Measurements from ENCODE around the gene CHFR.

The CHFR gene

DNA sequence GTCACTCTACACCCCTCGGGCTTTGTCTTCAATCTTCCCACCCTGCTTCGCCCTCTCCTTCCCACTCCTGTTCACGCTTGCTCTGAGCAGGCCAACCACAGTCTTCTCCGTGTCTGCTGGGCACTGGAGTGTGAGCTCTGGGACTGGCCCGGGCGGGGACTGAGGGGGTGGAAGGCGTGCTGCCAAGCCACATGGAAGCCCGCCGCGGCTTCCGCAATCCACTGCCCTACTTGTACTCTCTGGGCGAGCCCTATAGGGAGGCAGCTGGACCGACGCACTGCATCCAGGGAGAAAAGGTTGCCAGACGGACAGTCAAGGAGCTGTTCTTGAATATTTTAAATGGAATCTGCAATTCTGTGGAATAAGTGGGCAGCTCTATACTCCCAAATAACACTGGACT is 83.5 kb downstream of the CHFR start:
- Histone ChIP-seq H3K4me3 (ENCODE audit: insufficient read depth in 1 of 2, low read depth in 1 of 2, low read length in 2 of 2) (no peak overlapping the region), H3K27ac (ENCODE audit: low read length, poor library complexity, severe bottlenecking) (no peak overlapping the region), H3K4me2 (ENCODE audit: low read length, poor library complexity, severe bottlenecking) (no peak overlapping the region), H2AFZ (ENCODE audit: low read depth, low read length) (no peak overlapping the region), H3K4ac (ENCODE audit: low read depth in 1 of 2, low read length in 2 of 2) (no peak overlapping the region), H3K9me3 (ENCODE audit: control insufficient read depth, low read length) (no peaks in the 10 kb centered on the region), H3K18ac (ENCODE audit: low read depth in 1 of 2, low read length in 2 of 2) (no peak overlapping the region), H4K8ac (ENCODE audit: low read length) (no peak overlapping the region), H2BK15ac (ENCODE audit: low read depth, poor library complexity, severe bottlenecking) (no peak overlapping the region), H3K27me3 (ENCODE audit: control insufficient read depth in 1 of 2, insufficient read depth in 1 of 2, low read length in 2 of 2) (no peaks in the 10 kb centered on the region), H3K79me1 (replicated peaks; ENCODE audit: low read length, poor library complexity, severe bottlenecking) (peaks cover 28% of the 10 kb centered on the region), H3K23ac (ENCODE audit: low read length in 2 of 2) (no peak overlapping the region), H3K14ac (ENCODE audit: low read length in 2 of 2) (no peak overlapping the region), H2BK12ac (ENCODE audit: low read length in 2 of 2) (no peak overlapping the region), H3K36me3 (ENCODE audit: control insufficient read depth in 1 of 2, insufficient read depth in 2 of 2, low read depth in 1 of 2, low read length in 2 of 2) (peaks cover 89 to 91% of the 10 kb centered on the region in 2 experiments), H2BK120ac (ENCODE audit: low read depth, low read length) (no peak overlapping the region), H2AK5ac (ENCODE audit: low read length, severe bottlenecking) (no peak overlapping the region), H2BK5ac (ENCODE audit: low read depth, low read length, poor library complexity, severe bottlenecking) (no peak overlapping the region), H3K9ac (ENCODE audit: low read length) (peak overlapping the region; percentile 38), H4K91ac (ENCODE audit: low read length) (no peak overlapping the region), H3K4me1 (ENCODE audit: control insufficient read depth, insufficient read depth, low read depth, low read length) (peaks cover 4% of the 10 kb centered on the region)
- DNase-seq, result no peak
- WGBS, result over 99% methylated on average over 15 of the region's 15 CpGs

DNA sequence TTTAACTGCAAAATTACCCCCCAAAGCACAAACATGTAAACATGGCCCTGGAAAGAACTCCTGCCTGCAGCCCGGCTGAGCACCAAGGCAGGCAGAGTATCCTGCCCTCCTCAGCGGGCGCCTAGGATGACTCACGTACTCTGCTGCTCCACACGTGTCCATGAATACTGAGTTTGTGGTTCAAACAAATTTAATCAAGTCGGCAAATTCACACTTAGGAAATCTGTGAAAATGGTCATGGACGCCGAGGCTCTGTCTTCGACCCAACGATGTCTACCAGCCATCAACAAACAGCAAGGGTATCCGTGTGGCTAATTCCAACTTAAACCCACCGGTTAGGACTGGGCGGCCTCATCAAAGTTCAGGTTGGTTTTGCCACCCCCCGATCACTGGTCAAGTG is 84.3 kb downstream of the CHFR start:
- Histone ChIP-seq H4K91ac (ENCODE audit: low read length) (no peak overlapping the region), H2AFZ (ENCODE audit: low read depth, low read length) (no peak overlapping the region), H3K27me3 (ENCODE audit: control insufficient read depth in 1 of 2, insufficient read depth in 1 of 2, low read length in 2 of 2) (no peaks in the 10 kb centered on the region), H3K27ac (ENCODE audit: low read length, poor library complexity, severe bottlenecking) (no peak overlapping the region), H3K14ac (ENCODE audit: low read length in 2 of 2) (no peak overlapping the region), H3K4me1 (ENCODE audit: control insufficient read depth, insufficient read depth, low read depth, low read length) (peaks cover 4% of the 10 kb centered on the region), H3K79me1 (replicated peaks; ENCODE audit: low read length, poor library complexity, severe bottlenecking) (peaks cover 31% of the 10 kb centered on the region), H3K4me3 (ENCODE audit: insufficient read depth in 1 of 2, low read depth in 1 of 2, low read length in 2 of 2) (no peak overlapping the region), H2BK120ac (ENCODE audit: low read depth, low read length) (no peak overlapping the region), H4K8ac (ENCODE audit: low read length) (no peak overlapping the region), H3K23ac (ENCODE audit: low read length in 2 of 2) (no peak overlapping the region), H3K9ac (ENCODE audit: low read length) (no peak overlapping the region), H2BK15ac (ENCODE audit: low read depth, poor library complexity, severe bottlenecking) (no peak overlapping the region), H3K4me2 (ENCODE audit: low read length, poor library complexity, severe bottlenecking) (no peak overlapping the region), H3K36me3 (ENCODE audit: control insufficient read depth in 1 of 2, insufficient read depth in 2 of 2, low read depth in 1 of 2, low read length in 2 of 2) (peaks cover 89% of the 10 kb centered on the region in 2 experiments), H3K18ac (ENCODE audit: low read depth in 1 of 2, low read length in 2 of 2) (no peak overlapping the region), H2AK5ac (ENCODE audit: low read length, severe bottlenecking) (no peak overlapping the region), H3K4ac (ENCODE audit: low read depth in 1 of 2, low read length in 2 of 2) (no peak overlapping the region), H3K9me3 (ENCODE audit: control insufficient read depth, low read length) (no peaks in the 10 kb centered on the region), H2BK5ac (ENCODE audit: low read depth, low read length, poor library complexity, severe bottlenecking) (no peak overlapping the region), H2BK12ac (ENCODE audit: low read length in 2 of 2) (no peak overlapping the region)
- DNase-seq, result no peak
- WGBS, result 96% methylated on average over 14 of the region's 14 CpGs

DNA sequence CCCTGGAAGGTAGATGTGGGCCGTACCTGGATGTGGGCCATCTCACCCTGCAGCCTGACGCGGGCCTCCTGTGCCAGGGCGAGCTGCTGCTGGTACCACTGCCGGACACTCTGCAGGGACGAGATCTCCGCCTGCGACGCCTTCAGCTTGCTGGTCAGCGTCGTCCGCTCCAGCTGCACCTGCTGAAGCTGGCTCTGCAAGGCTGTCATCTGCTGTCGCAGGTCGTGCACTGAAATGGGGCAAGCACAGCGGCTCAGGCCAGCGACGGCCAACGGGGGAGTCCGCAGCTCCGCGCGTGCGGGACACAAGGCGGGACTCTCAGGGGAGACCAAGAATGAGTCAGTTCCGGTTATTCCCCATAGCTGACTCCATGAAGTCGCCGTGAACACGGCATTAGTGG is 85.7 kb downstream of the CHFR start:
- H3K36me3 ChIP-seq (ENCODE audit: control insufficient read depth in 1 of 2, insufficient read depth in 2 of 2, low read depth in 1 of 2, low read length in 2 of 2), result peaks cover 89 to 91% of the 10 kb centered on the region in 2 experiments
- H3K4me3 ChIP-seq (ENCODE audit: insufficient read depth in 1 of 2, low read depth in 1 of 2, low read length in 2 of 2), result no peak overlapping the region
- H3K4me1 ChIP-seq (ENCODE audit: control insufficient read depth, insufficient read depth, low read depth, low read length), result peaks cover 4% of the 10 kb centered on the region
- 97% methylated on average over 28 of the region's 28 CpGs for WGBS
- no peak for DNase-seq
- no peaks in the 10 kb centered on the region for H3K27me3 ChIP-seq (ENCODE audit: control insufficient read depth in 1 of 2, insufficient read depth in 1 of 2, low read length in 2 of 2)
- no peak overlapping the region for H2AK5ac ChIP-seq (ENCODE audit: low read length, severe bottlenecking)
- no peak overlapping the region for H3K4me2 ChIP-seq (ENCODE audit: low read length, poor library complexity, severe bottlenecking)
- H3K14ac ChIP-seq (ENCODE audit: low read length in 2 of 2), result no peak overlapping the region
- H3K27ac ChIP-seq (ENCODE audit: low read length, poor library complexity, severe bottlenecking), result no peak overlapping the region
- H2BK5ac ChIP-seq (ENCODE audit: low read depth, low read length, poor library complexity, severe bottlenecking), result no peak overlapping the region
- H3K9ac ChIP-seq (ENCODE audit: low read length), result no peak overlapping the region
- H3K79me1 ChIP-seq (replicated peaks; ENCODE audit: low read length, poor library complexity, severe bottlenecking), result peaks cover 36% of the 10 kb centered on the region
- no peak overlapping the region for H4K91ac ChIP-seq (ENCODE audit: low read length)
- H2AFZ ChIP-seq (ENCODE audit: low read depth, low read length), result no peak overlapping the region
- no peak overlapping the region for H3K23ac ChIP-seq (ENCODE audit: low read length in 2 of 2)
- H3K18ac ChIP-seq (ENCODE audit: low read depth in 1 of 2, low read length in 2 of 2), result no peak overlapping the region
- H3K4ac ChIP-seq (ENCODE audit: low read depth in 1 of 2, low read length in 2 of 2), result no peak overlapping the region
- H2BK15ac ChIP-seq (ENCODE audit: low read depth, poor library complexity, severe bottlenecking), result no peak overlapping the region
- H2BK12ac ChIP-seq (ENCODE audit: low read length in 2 of 2), result no peak overlapping the region
- no peak overlapping the region for H2BK120ac ChIP-seq (ENCODE audit: low read depth, low read length)
- no peaks in the 10 kb centered on the region for H3K9me3 ChIP-seq (ENCODE audit: control insufficient read depth, low read length)
- H4K8ac ChIP-seq (ENCODE audit: low read length), result no peak overlapping the region

DNA sequence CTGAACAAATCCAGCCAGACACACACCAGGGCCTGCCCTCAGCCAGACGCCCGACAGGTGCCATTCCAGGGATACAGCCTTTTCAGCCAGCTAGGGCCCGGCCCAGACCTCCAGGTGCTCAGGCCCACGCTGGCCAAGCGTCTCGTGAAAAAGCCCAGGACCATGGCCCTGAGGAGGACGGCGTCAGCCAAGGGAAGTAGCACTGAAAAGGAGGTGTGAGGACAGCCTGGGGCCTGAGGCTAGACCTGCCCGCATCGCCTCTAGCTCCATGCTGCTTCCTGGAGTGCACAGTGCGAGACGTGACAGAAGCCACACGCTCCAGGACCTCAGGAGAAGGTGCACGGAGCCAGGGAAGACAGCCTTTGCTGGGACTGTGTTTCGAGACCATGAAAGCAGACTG is 88.6 kb downstream of the CHFR start:
- no peaks in the 10 kb centered on the region for H3K4me1 ChIP-seq (ENCODE audit: control insufficient read depth, insufficient read depth, low read depth, low read length)
- H2AK5ac ChIP-seq (ENCODE audit: low read length, severe bottlenecking), result no peak overlapping the region
- H3K9me3 ChIP-seq (ENCODE audit: control insufficient read depth, low read length), result no peaks in the 10 kb centered on the region
- 98% methylated on average over 15 of the region's 15 CpGs for WGBS
- no peak overlapping the region for H3K27ac ChIP-seq (ENCODE audit: low read length, poor library complexity, severe bottlenecking)
- no peak overlapping the region for H3K4ac ChIP-seq (ENCODE audit: low read depth in 1 of 2, low read length in 2 of 2)
- peaks cover 91 to 94% of the 10 kb centered on the region in 2 experiments for H3K36me3 ChIP-seq (ENCODE audit: control insufficient read depth in 1 of 2, insufficient read depth in 2 of 2, low read depth in 1 of 2, low read length in 2 of 2)
- no peak for DNase-seq
- H3K4me3 ChIP-seq (ENCODE audit: insufficient read depth in 1 of 2, low read depth in 1 of 2, low read length in 2 of 2), result no peak overlapping the region
- H3K18ac ChIP-seq (ENCODE audit: low read depth in 1 of 2, low read length in 2 of 2), result no peak overlapping the region
- H2AFZ ChIP-seq (ENCODE audit: low read depth, low read length), result no peak overlapping the region
- no peak overlapping the region for H2BK15ac ChIP-seq (ENCODE audit: low read depth, poor library complexity, severe bottlenecking)
- H2BK12ac ChIP-seq (ENCODE audit: low read length in 2 of 2), result peak overlapping the region in 1 of 2 experiments; percentile 21
- H2BK5ac ChIP-seq (ENCODE audit: low read depth, low read length, poor library complexity, severe bottlenecking), result no peak overlapping the region
- H3K4me2 ChIP-seq (ENCODE audit: low read length, poor library complexity, severe bottlenecking), result no peak overlapping the region
- no peaks in the 10 kb centered on the region for H3K27me3 ChIP-seq (ENCODE audit: control insufficient read depth in 1 of 2, insufficient read depth in 1 of 2, low read length in 2 of 2)
- no peak overlapping the region for H2BK120ac ChIP-seq (ENCODE audit: low read depth, low read length)
- no peak overlapping the region for H4K91ac ChIP-seq (ENCODE audit: low read length)
- H4K8ac ChIP-seq (ENCODE audit: low read length), result no peak overlapping the region
- no peak overlapping the region for H3K14ac ChIP-seq (ENCODE audit: low read length in 2 of 2)
- H3K79me1 ChIP-seq (replicated peaks; ENCODE audit: low read length, poor library complexity, severe bottlenecking), result peaks cover 45% of the 10 kb centered on the region
- H3K9ac ChIP-seq (ENCODE audit: low read length), result no peak overlapping the region
- H3K23ac ChIP-seq (ENCODE audit: low read length in 2 of 2), result no peak overlapping the region

Measured in mesenchymal stem cell (in vitro differentiated cells and primary cell).